Vagina (tissue), 2 donors: ENCODE measurements around the gene RALBP1. TPM values are rescaled to one million over a fixed set of nuclear protein-coding genes. Genes with fewer than 3 reads are reported as not detected.
"Not testable (repeated sequence)": the region's sequence is repeated elsewhere in the genome, so short reads cannot be mapped to it uniquely, and the experiment has no call there.

Experiments
- DNase-seq, 2 donors: peaks; one replicate each; pipeline ENCODE4 v3.0.0-alpha.2; 2017; ENCODE audit errors: extremely low spot score in 2 of 2
- H3K27ac ChIP-seq: fragments of 200-600 bp; sonication (generic); one replicate; pipeline ENCODE4 v1.5.1; 2019
- H3K27me3 ChIP-seq: fragments of 200-600 bp; sonication (generic); one replicate; pipeline ENCODE4 v1.5.1; 2019
- H3K36me3 ChIP-seq, 2 donors: fragments of 200-600 bp; sonication (generic); one replicate each; pipeline ENCODE4 v1.5.1; 2017 to 2019
- H3K4me1 ChIP-seq: fragments of 200-600 bp; sonication (generic); one replicate; pipeline ENCODE4 v1.5.1; 2019
- H3K4me3 ChIP-seq, 2 donors: fragments of 200-600 bp; sonication (generic); 1 replicate in 1 of 2; 2 replicates in 1 of 2; pipeline ENCODE4 v1.5.1; 2016 to 2019
- H3K9me3 ChIP-seq: fragments of 200-600 bp; sonication (generic); one replicate; pipeline ENCODE4 v1.5.1; 2019
- CTCF ChIP-seq, 3 experiments: fragments of 450-650 bp in 2 of 3; fragments of 200-600 bp in 1 of 3; sonication (generic) in 1 of 3; IDR thresholded peaks; one replicate each; pipeline ENCODE4 v1.5.1; 2017 to 2019; ENCODE audit warnings: antibody characterized with exemption in 3 of 3, mild to moderate bottlenecking in 2 of 3, moderate library complexity in 2 of 3
- POLR2A ChIP-seq, 2 donors: fragments of 450-650 bp; IDR thresholded peaks; one replicate each; pipeline ENCODE4 v1.6.1; 2017; ENCODE audit warnings: antibody characterized with exemption in 2 of 2, mild to moderate bottlenecking in 2 of 2, moderate library complexity in 2 of 2
- POLR2AphosphoS5 ChIP-seq, 2 donors: sonication (generic); formaldehyde crosslinking; IDR thresholded peaks; one replicate each; pipeline ENCODE4 v1.9.0; 2017; ENCODE audit warnings: antibody characterized with exemption in 2 of 2, mild to moderate bottlenecking in 2 of 2, low read depth in 1 of 2; ENCODE audit not compliant: insufficient read depth in 1 of 2
- intact Hi-C: fragments of 100-400 bp; cut with DNase I; formaldehyde crosslinking; loops from one replicate; pipeline ENCODE4 v1.15.1; 2023
- total RNA-seq: library from RNA; depleted of rRNA; stranded (reverse); fragments of >200 nt; gene quantifications from one replicate; pipeline ENCODE4 v1.2.3, GENCODE V29; 2016

The RALBP1 gene
- total RNA-seq, 1 donor from 2014 or later = 65.6 TPM

- peaks cover 0 to 23% of the 10 kb centered on the region in 2 donors for H3K36me3 ChIP-seq
- H3K4me1 ChIP-seq = peaks cover 22% of the 10 kb centered on the region
- no peak for DNase-seq
- no peak overlapping the region for H3K27ac ChIP-seq
- no peaks in the 10 kb centered on the region for H3K27me3 ChIP-seq
- intact Hi-C loops = no loop called here
- no peak for TF ChIP-seq POLR2AphosphoS5 (IDR thresholded peaks at IDR 0.05; ENCODE audit: insufficient read depth in 1 of 2, low read depth in 1 of 2)
- TF ChIP-seq CTCF (IDR thresholded peaks at IDR 0.05) = no peak
- TF ChIP-seq POLR2A (IDR thresholded peaks at IDR 0.05) = no peak
- H3K9me3 ChIP-seq = no peaks in the 10 kb centered on the region
- H3K4me3 ChIP-seq = no peak overlapping the region
Observed at GRCh38 chr18:9482790-9483189, 7.5 kb downstream of the RALBP1 start.

GRCh38 chr18:9483526-9483925, 8.2 kb downstream of the RALBP1 start:
- intact Hi-C loops = no loop called here
- no peaks in the 10 kb centered on the region for H3K9me3 ChIP-seq

GRCh38 chr18:9484856-9485255, 9.5 kb downstream of the RALBP1 start:
- peaks cover 19% of the 10 kb centered on the region for H3K4me1 ChIP-seq
- H3K27me3 ChIP-seq, H3K4me3 ChIP-seq, intact Hi-C loops, DNase-seq, H3K27ac ChIP-seq, H3K36me3 ChIP-seq, H3K9me3 ChIP-seq: not testable (repeated sequence)

More at GRCh38 chr18:9483526-9483925, 8.2 kb downstream of the RALBP1 start:
- H3K27ac ChIP-seq = no peak overlapping the region
- no peaks in the 10 kb centered on the region for H3K27me3 ChIP-seq
- peaks cover 19% of the 10 kb centered on the region for H3K4me1 ChIP-seq
- H3K4me3 ChIP-seq = no peak overlapping the region
- no peak for TF ChIP-seq POLR2A (IDR thresholded peaks at IDR 0.05)
- no peak for TF ChIP-seq POLR2AphosphoS5 (IDR thresholded peaks at IDR 0.05; ENCODE audit: insufficient read depth in 1 of 2, low read depth in 1 of 2)
- no peak for TF ChIP-seq CTCF (IDR thresholded peaks at IDR 0.05)
- no peak for DNase-seq
- peaks cover 0 to 18% of the 10 kb centered on the region in 2 donors for H3K36me3 ChIP-seq

GRCh38 chr18:9488538-9488937, 13.2 kb downstream of the RALBP1 start:
- no peak for DNase-seq
- Histone ChIP-seq H3K36me3 (peaks cover 0 to 4% of the 10 kb centered on the region in 2 donors), H3K27me3 (no peaks in the 10 kb centered on the region), H3K4me1 (peaks cover 13% of the 10 kb centered on the region), H3K27ac (no peak overlapping the region), H3K9me3 (no peaks in the 10 kb centered on the region), H3K4me3 (no peak overlapping the region)
- TF ChIP-seq CTCF (IDR thresholded peaks at IDR 0.05) = no peak
- TF ChIP-seq POLR2AphosphoS5 (IDR thresholded peaks at IDR 0.05; ENCODE audit: insufficient read depth in 1 of 2, low read depth in 1 of 2) = no peak
- TF ChIP-seq POLR2A (IDR thresholded peaks at IDR 0.05) = no peak
- intact Hi-C loops = no loop called here

- Histone ChIP-seq H3K9me3 (no peaks in the 10 kb centered on the region), H3K4me1 (peaks cover 19% of the 10 kb centered on the region), H3K4me3 (no peak overlapping the region), H3K27me3 (no peaks in the 10 kb centered on the region), H3K36me3 (no peaks in the 10 kb centered on the region), H3K27ac (no peak overlapping the region)
- TF ChIP-seq POLR2AphosphoS5 (IDR thresholded peaks at IDR 0.05; ENCODE audit: insufficient read depth in 1 of 2, low read depth in 1 of 2) (no peak), CTCF (IDR thresholded peaks at IDR 0.05) (no peak), POLR2A (IDR thresholded peaks at IDR 0.05) (no peak)
- no peak for DNase-seq
- intact Hi-C loops = no loop called here
Observed at GRCh38 chr18:9494778-9495331, 19.5 kb downstream of the RALBP1 start.
